Osteoblast (primary cell): ENCODE results near the gene ATG16L2. TPM values are rescaled to one million over a fixed set of nuclear protein-coding genes. Genes with fewer than 3 reads are reported as not detected.
A peak's percentile ranks its signal among the peaks of the same experiment; 100 is the strongest.

Experiments used
- DNase-seq: peaks from one replicate; pipeline ENCODE4 v3.0.0; 2011; ENCODE audit warnings: low spot score, mixed read lengths; ENCODE audit not compliant: insufficient read length; ENCODE audit errors: missing footprints
- H2AFZ ChIP-seq: 2 replicates; pipeline ENCODE4 v1.6.0; 2011; ENCODE audit warnings: mild to moderate bottlenecking, low read length
- H3K27ac ChIP-seq: 2 replicates; pipeline ENCODE4 v1.5.1; 2011; ENCODE audit warnings: mild to moderate bottlenecking, low read depth, low read length, moderate library complexity
- H3K27me3 ChIP-seq: 2 replicates; pipeline ENCODE4 v1.6.0; 2012; ENCODE audit warnings: mild to moderate bottlenecking, control low read depth, inconsistent platforms, low read length, moderate library complexity; ENCODE audit not compliant: insufficient read depth
- H3K36me3 ChIP-seq: 2 replicates; pipeline ENCODE4 v1.5.1; 2011; ENCODE audit warnings: mild to moderate bottlenecking, low read length, control low read depth, moderate library complexity; ENCODE audit not compliant: insufficient read depth
- H3K4me1 ChIP-seq: 2 replicates; pipeline ENCODE4 v1.5.1; 2011; ENCODE audit warnings: mild to moderate bottlenecking, low read length, control low read depth, moderate library complexity; ENCODE audit not compliant: insufficient read depth
- H3K4me2 ChIP-seq: 2 replicates; pipeline ENCODE4 v1.6.0; 2011; ENCODE audit warnings: mild to moderate bottlenecking, low read length; ENCODE audit not compliant: insufficient read depth
- H3K4me3 ChIP-seq: fragments of 200-600 bp; sonication (generic); 3 replicates; pipeline ENCODE4 v1.5.1; 2012; ENCODE audit warnings: mild to moderate bottlenecking, low read length, inconsistent platforms; ENCODE audit not compliant: insufficient read depth
- H3K79me2 ChIP-seq: 2 replicates; pipeline ENCODE4 v1.6.0; 2012; ENCODE audit warnings: mild to moderate bottlenecking, low read length, control low read depth, inconsistent platforms; ENCODE audit not compliant: insufficient read depth
- H3K9me3 ChIP-seq: 2 replicates; pipeline ENCODE4 v1.5.1; 2011; ENCODE audit warnings: low read depth, low read length, control low read depth
- H4K20me1 ChIP-seq: 2 replicates; pipeline ENCODE4 v1.6.0; 2012; ENCODE audit warnings: mild to moderate bottlenecking, low read length, control low read depth; ENCODE audit not compliant: insufficient read depth
- total RNA-seq: library from RNA; depleted of rRNA; stranded (reverse); fragments of >200 nt; gene quantifications from 2 replicates; pipeline ENCODE4 v1.2.3, GENCODE V29; 2012
- TF ChIP-seq, protein P1 (sequence below): IDR thresholded peaks from 2 replicates; pipeline ENCODE4 v1.5.1; 2011; ENCODE audit warnings: mild to moderate bottlenecking, low read depth, low read length, moderate library complexity; ENCODE audit errors: extremely low read depth

The ATG16L2 gene
- total RNA-seq, 1 donor: 11.9 TPM

DNA sequence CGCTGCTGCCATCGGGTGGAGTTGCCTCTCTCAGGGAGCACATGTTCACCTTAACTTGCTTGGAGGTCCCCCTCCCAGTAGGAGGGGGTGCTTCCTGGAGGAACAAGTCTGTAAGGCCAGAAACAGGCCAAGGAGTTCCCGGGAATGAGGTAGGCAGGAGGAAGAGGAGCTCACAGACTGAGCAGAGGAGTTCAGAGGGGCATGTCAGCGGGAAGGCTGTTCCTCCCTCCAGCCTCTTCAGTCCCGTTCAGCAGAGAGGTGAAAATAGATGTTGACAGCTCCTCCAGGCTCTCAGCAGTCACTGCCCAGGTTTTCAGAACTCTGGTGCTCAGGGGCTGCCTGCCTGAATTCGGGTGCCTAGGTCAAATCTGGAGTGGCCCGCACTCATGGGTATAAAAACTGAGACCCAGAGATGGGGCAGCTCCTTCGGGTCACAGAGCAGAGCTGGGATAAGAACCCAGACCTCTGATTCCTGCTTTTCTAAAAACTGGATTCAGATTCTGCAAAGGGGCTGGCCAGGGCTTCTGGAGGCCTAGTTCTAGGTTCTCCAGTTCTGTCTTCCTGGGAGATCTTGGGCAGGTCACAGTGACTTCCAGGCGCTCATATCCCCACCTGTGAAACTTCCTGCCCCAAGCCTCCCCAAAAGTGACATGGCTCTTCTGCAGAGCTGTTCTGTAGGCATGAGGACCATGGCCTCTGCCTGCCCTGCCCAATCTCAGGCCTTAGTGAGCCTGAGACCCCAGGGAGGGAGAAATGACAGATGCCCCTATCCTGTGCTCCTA, 18.3 kb downstream of the ATG16L2 start:
- Histone ChIP-seq H3K4me1 (peaks cover 35% of the 10 kb centered on the region), H2AFZ (no peak overlapping the region), H3K79me2 (no peaks in the 10 kb centered on the region), H3K27me3 (no peaks in the 10 kb centered on the region), H3K4me3 (no peak overlapping the region), H3K9me3 (no peaks in the 10 kb centered on the region), H3K36me3 (peaks cover 15% of the 10 kb centered on the region), H4K20me1 (no peaks in the 10 kb centered on the region), H3K27ac (no peak overlapping the region), H3K4me2 (no peak overlapping the region)
- TF ChIP-seq, protein P1, sequence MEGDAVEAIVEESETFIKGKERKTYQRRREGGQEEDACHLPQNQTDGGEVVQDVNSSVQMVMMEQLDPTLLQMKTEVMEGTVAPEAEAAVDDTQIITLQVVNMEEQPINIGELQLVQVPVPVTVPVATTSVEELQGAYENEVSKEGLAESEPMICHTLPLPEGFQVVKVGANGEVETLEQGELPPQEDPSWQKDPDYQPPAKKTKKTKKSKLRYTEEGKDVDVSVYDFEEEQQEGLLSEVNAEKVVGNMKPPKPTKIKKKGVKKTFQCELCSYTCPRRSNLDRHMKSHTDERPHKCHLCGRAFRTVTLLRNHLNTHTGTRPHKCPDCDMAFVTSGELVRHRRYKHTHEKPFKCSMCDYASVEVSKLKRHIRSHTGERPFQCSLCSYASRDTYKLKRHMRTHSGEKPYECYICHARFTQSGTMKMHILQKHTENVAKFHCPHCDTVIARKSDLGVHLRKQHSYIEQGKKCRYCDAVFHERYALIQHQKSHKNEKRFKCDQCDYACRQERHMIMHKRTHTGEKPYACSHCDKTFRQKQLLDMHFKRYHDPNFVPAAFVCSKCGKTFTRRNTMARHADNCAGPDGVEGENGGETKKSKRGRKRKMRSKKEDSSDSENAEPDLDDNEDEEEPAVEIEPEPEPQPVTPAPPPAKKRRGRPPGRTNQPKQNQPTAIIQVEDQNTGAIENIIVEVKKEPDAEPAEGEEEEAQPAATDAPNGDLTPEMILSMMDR: no peak
- peak; percentile 19 for DNase-seq

DNA sequence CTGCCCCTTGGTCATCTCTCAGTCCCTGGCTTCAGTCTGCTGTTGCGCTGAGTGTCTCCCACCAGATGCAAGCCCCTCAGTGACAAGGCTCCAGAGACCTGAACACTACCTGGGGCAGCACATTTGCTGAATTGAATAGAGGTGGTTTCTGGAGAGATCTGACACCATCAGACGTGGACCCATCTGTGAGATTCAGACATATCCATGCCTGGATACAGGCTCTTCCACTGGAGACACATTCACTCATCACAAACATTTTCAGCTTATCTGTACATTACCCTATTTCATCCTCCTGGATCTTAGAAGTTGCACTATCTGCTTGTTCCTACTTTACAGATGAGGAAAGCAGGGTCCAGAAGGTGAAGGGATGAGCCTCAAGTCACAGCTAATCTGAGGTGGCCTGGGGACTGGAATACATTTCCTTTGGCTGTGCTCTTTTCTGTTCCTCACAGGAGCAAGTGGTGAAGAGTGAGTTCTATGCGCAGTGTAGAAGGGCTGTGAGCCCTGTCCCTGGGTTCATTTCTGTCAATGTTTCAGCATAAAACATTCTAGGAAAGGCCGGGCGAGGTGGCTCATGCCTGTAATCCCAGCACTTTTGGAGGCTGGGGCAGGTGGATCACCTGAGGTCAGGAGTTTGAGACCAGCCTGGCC, 19.0 kb downstream of the ATG16L2 start:
- TF ChIP-seq, protein P1: no peak

DNA sequence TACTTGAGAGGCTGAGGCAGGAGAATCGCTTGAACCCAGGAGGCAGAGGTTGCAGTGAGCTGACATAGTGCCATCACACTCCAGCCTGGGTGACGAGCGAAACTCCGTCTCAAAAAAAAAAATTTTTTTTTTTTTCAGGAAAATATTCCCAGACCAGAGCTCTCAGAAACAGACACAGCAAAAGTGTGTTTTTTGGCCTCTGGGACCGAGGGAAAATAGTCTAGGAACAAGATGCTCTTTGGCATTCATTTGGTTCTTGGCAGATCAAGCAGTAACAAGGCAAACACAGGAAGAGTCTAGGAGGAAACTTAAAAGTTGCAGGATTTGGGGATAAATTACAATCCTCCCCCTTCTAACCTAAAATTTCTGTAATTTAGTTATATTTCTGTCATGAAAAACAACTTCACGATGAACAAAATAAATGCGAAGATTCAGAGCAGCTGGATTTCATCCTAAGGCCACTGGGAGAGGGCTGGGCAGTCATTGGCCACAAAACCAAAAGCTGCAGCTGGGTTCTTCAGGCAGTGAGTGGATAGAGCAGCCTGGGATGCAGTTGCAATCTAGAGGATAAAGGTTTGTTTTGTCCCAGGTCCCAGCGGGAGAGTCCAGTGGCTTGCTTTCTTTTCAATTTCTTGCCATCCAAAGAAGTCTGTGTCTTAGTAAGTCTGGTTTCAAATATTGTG, 19.7 kb downstream of the ATG16L2 start:
- no peaks in the 10 kb centered on the region for H3K27me3 ChIP-seq
- no peaks in the 10 kb centered on the region for H4K20me1 ChIP-seq
- peak; percentile 58 for DNase-seq
- H3K9me3 ChIP-seq: no peaks in the 10 kb centered on the region
- H3K27ac ChIP-seq: no peak overlapping the region
- H3K36me3 ChIP-seq: peaks cover 25% of the 10 kb centered on the region
- TF ChIP-seq, protein P1: no peak
- no peaks in the 10 kb centered on the region for H3K79me2 ChIP-seq
- no peak overlapping the region for H2AFZ ChIP-seq
- no peak overlapping the region for H3K4me2 ChIP-seq
- H3K4me1 ChIP-seq: peaks cover 40% of the 10 kb centered on the region
- no peak overlapping the region for H3K4me3 ChIP-seq

More for the DNA sequence above, 19.0 kb downstream of the ATG16L2 start:
- H3K4me1 ChIP-seq: peaks cover 36% of the 10 kb centered on the region
- H2AFZ ChIP-seq: no peak overlapping the region
- H3K4me2 ChIP-seq: no peak overlapping the region
- no peaks in the 10 kb centered on the region for H3K27me3 ChIP-seq
- no peaks in the 10 kb centered on the region for H4K20me1 ChIP-seq
- H3K4me3 ChIP-seq: no peak overlapping the region
- no peaks in the 10 kb centered on the region for H3K79me2 ChIP-seq
- H3K27ac ChIP-seq: no peak overlapping the region
- no peaks in the 10 kb centered on the region for H3K9me3 ChIP-seq
- peaks cover 22% of the 10 kb centered on the region for H3K36me3 ChIP-seq
- DNase-seq: no peak

DNA sequence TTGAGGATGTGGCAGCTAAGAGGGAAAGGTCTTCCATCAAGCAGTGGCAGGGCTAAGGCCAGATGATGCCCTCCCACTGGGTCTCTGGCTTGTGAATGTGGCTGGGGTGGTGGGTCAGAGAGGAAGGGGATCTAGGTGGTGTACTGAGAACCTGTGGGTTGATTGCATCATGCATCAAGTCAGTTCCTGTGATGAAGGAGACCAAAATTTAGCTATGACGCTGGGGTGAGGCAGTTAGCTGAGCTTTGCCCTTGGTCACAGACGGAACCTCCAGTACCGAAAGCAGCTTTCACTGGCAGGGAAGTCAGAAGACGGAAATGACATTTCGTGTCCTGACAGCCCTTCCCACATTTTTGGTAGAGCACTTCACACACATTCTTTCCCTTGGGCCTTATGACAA, 20.7 kb downstream of the ATG16L2 start:
- TF ChIP-seq, protein P1: no peak
- H4K20me1 ChIP-seq: no peaks in the 10 kb centered on the region
- H3K27ac ChIP-seq: peak overlapping the region; percentile 2
- H3K36me3 ChIP-seq: peaks cover 32% of the 10 kb centered on the region
- H3K4me1 ChIP-seq: peaks cover 49% of the 10 kb centered on the region
- no peak overlapping the region for H3K4me2 ChIP-seq
- no peaks in the 10 kb centered on the region for H3K27me3 ChIP-seq
- DNase-seq: peak; percentile 9
- no peaks in the 10 kb centered on the region for H3K79me2 ChIP-seq
- no peak overlapping the region for H3K4me3 ChIP-seq
- H3K9me3 ChIP-seq: no peaks in the 10 kb centered on the region
- no peak overlapping the region for H2AFZ ChIP-seq
